Activated CD8-positive, alpha-beta memory T cell treated with anti-CD3 and anti-CD28 coated beads, Interleukin-2, amount 10 ng/mL, durations not matched to agents 7 days and 5 days (primary cell): Measurements from ENCODE around the gene SLFN5. TPM values are rescaled to one million over a fixed set of nuclear protein-coding genes. Genes with fewer than 3 reads are reported as not detected.
A peak's percentile ranks its signal among the peaks of the same experiment; 100 is the strongest.
"Not testable (repeated sequence)": the region's sequence is repeated elsewhere in the genome, so short reads cannot be mapped to it uniquely, and the experiment has no call there.

ENCODE experiments used
- ATAC-seq: fragments of 150-1000 bp; cut with Tn5 transposase; one replicate; pipeline ENCODE4 v1.10.0; 2021; ENCODE audit warnings: moderate library complexity
- CTCF ChIA-PET: fragments of 350-600 bp; sonication (Branson Sonifier 250); formaldehyde crosslinking; loops from one replicate; lab custom pipeline; 2021; ENCODE audit warnings: antibody characterized with exemption; lab: Charles Lee
- DNase-seq: peaks from one replicate; pipeline ENCODE4 v3.0.0-alpha.2; 2020
- H3K27ac Mint-ChIP-seq: one replicate; pipeline ENCODE4 v1.8.0; 2021; ENCODE audit warnings: mild to moderate bottlenecking, mixed read lengths
- H3K27me3 Mint-ChIP-seq: one replicate; pipeline ENCODE4 v1.8.0; 2021; ENCODE audit warnings: mixed read lengths
- H3K36me3 Mint-ChIP-seq: one replicate; pipeline ENCODE4 v1.8.0; 2021; ENCODE audit warnings: mild to moderate bottlenecking, mixed read lengths
- H3K4me1 Mint-ChIP-seq: one replicate; pipeline ENCODE4 v1.8.0; 2021; ENCODE audit warnings: mixed read lengths
- H3K4me3 Mint-ChIP-seq: one replicate; pipeline ENCODE4 v1.8.0; 2021; ENCODE audit warnings: mild to moderate bottlenecking, moderate library complexity, mixed read lengths
- H3K9me3 Mint-ChIP-seq: one replicate; pipeline ENCODE4 v1.8.0; 2022; ENCODE audit warnings: low read depth, mixed read lengths
- total RNA-seq, 2 experiments: library from RNA; stranded (reverse); gene quantifications; one replicate each; pipeline ENCODE4 v1.2.3, GENCODE V29; 2021

SLFN5 gene
- total RNA-seq, 2 experiments from 2014 or later: 158 to 193 TPM

GRCh38 chr17:35283767-35284166 lies 40.9 kb downstream of the SLFN5 start:
- Mint-ChIP-seq H3K27me3 (no peaks in the 10 kb centered on the region), H3K27ac (no peak overlapping the region), H3K4me3 (no peak overlapping the region), H3K36me3 (peaks cover 6% of the 10 kb centered on the region), H3K4me1 (peaks cover 12% of the 10 kb centered on the region), H3K9me3 (peaks cover 4% of the 10 kb centered on the region)
- DNase-seq: no peak
- no peak for ATAC-seq
- CTCF ChIA-PET: no interaction called here

- H3K27ac Mint-ChIP-seq: no peak overlapping the region
- H3K27me3 Mint-ChIP-seq: no peaks in the 10 kb centered on the region
- DNase-seq: no peak
- H3K36me3 Mint-ChIP-seq: peaks cover 16% of the 10 kb centered on the region
- peaks cover 20% of the 10 kb centered on the region for H3K4me1 Mint-ChIP-seq
- CTCF ChIA-PET: interaction anchor here (0.6 to 1.3 kb wide), 3 partner anchors 28 to 479 kb away, joined by 3 to 4 read pairs (median 3); no protein-coding TSS in a partner anchor
- H3K4me3 Mint-ChIP-seq: no peak overlapping the region
- ATAC-seq: no peak
- peaks cover 11% of the 10 kb centered on the region for H3K9me3 Mint-ChIP-seq
These were observed 42.1 kb downstream of the SLFN5 start for GRCh38 chr17:35284955-35285354.

GRCh38 chr17:35286120-35286781 lies 43.4 kb downstream of the SLFN5 start:
- CTCF ChIA-PET: no interaction called here
- DNase-seq (no peak), ATAC-seq (peak; percentile 73)
- H3K4me3 Mint-ChIP-seq: no peak overlapping the region
- peaks cover 11% of the 10 kb centered on the region for H3K9me3 Mint-ChIP-seq
- no peak overlapping the region for H3K27ac Mint-ChIP-seq
- peaks cover 20% of the 10 kb centered on the region for H3K4me1 Mint-ChIP-seq
- H3K27me3 Mint-ChIP-seq: no peaks in the 10 kb centered on the region
- peaks cover 18% of the 10 kb centered on the region for H3K36me3 Mint-ChIP-seq

GRCh38 chr17:35287286-35287811 lies 44.5 kb downstream of the SLFN5 start:
- Mint-ChIP-seq H3K9me3 (peaks cover 11% of the 10 kb centered on the region), H3K4me3 (no peak overlapping the region), H3K27ac (no peak overlapping the region), H3K36me3 (peaks cover 18% of the 10 kb centered on the region), H3K4me1 (peaks cover 20% of the 10 kb centered on the region), H3K27me3 (no peaks in the 10 kb centered on the region)
- CTCF ChIA-PET: no interaction called here
- no peak for DNase-seq
- no peak for ATAC-seq

- peak overlapping the region; percentile 38 for H3K4me3 Mint-ChIP-seq
- no peak for ATAC-seq
- CTCF ChIA-PET: no interaction called here
These were observed 46.4 kb downstream of the SLFN5 start for GRCh38 chr17:35289222-35289621.

GRCh38 chr17:35291802-35292201 lies 48.9 kb downstream of the SLFN5 start:
- CTCF ChIA-PET: no interaction called here
- H3K4me3 Mint-ChIP-seq: no peak overlapping the region
- peaks cover 28% of the 10 kb centered on the region for H3K36me3 Mint-ChIP-seq
- H3K4me1 Mint-ChIP-seq: peaks cover 17% of the 10 kb centered on the region
- H3K27ac Mint-ChIP-seq: no peak overlapping the region
- peaks cover 15% of the 10 kb centered on the region for H3K9me3 Mint-ChIP-seq
- ATAC-seq: no peak
- no peak for DNase-seq
- H3K27me3 Mint-ChIP-seq: peaks cover 3% of the 10 kb centered on the region

More at GRCh38 chr17:35289222-35289621, 46.4 kb downstream of the SLFN5 start:
- Mint-ChIP-seq H3K4me1 (peaks cover 20% of the 10 kb centered on the region), H3K9me3 (peaks cover 11% of the 10 kb centered on the region), H3K36me3 (peaks cover 21% of the 10 kb centered on the region), H3K27ac (peak overlapping the region; percentile 23), H3K27me3 (no peaks in the 10 kb centered on the region)
- DNase-seq: no peak

- H3K4me3 Mint-ChIP-seq: no peak overlapping the region
- no peak for ATAC-seq
- H3K27ac Mint-ChIP-seq: no peak overlapping the region
- H3K4me1 Mint-ChIP-seq: peaks cover 13% of the 10 kb centered on the region
- peaks cover 9% of the 10 kb centered on the region for H3K27me3 Mint-ChIP-seq
- no peak for DNase-seq
- H3K36me3 Mint-ChIP-seq: peaks cover 29% of the 10 kb centered on the region
- CTCF ChIA-PET: no interaction called here
- H3K9me3 Mint-ChIP-seq: peaks cover 13% of the 10 kb centered on the region
These were observed 50.4 kb downstream of the SLFN5 start for GRCh38 chr17:35293151-35293847.

- no peak for ATAC-seq
- CTCF ChIA-PET: no interaction called here
These were observed 51.9 kb downstream of the SLFN5 start for GRCh38 chr17:35294756-35295155.

GRCh38 chr17:35295686-35296085 lies 52.8 kb downstream of the SLFN5 start:
- no peak overlapping the region for H3K27ac Mint-ChIP-seq
- H3K27me3 Mint-ChIP-seq: peaks cover 11% of the 10 kb centered on the region
- no peaks in the 10 kb centered on the region for H3K4me1 Mint-ChIP-seq
- peaks cover 7% of the 10 kb centered on the region for H3K9me3 Mint-ChIP-seq
- DNase-seq: no peak
- CTCF ChIA-PET: no interaction called here
- no peak for ATAC-seq
- no peak overlapping the region for H3K4me3 Mint-ChIP-seq
- H3K36me3 Mint-ChIP-seq: peaks cover 16% of the 10 kb centered on the region

More at GRCh38 chr17:35294756-35295155, 51.9 kb downstream of the SLFN5 start:
- DNase-seq: no peak
- no peak overlapping the region for H3K4me3 Mint-ChIP-seq
- H3K9me3 Mint-ChIP-seq: peaks cover 4% of the 10 kb centered on the region
- H3K27ac Mint-ChIP-seq: no peak overlapping the region
- peaks cover 11% of the 10 kb centered on the region for H3K27me3 Mint-ChIP-seq
- H3K4me1 Mint-ChIP-seq: no peaks in the 10 kb centered on the region
- peaks cover 18% of the 10 kb centered on the region for H3K36me3 Mint-ChIP-seq

- Mint-ChIP-seq H3K4me1 (no peaks in the 10 kb centered on the region), H3K27ac (no peak overlapping the region), H3K36me3 (peaks cover 20% of the 10 kb centered on the region), H3K9me3 (peaks cover 14% of the 10 kb centered on the region), H3K4me3 (no peak overlapping the region), H3K27me3 (peaks cover 11% of the 10 kb centered on the region)
- DNase-seq: no peak
- no peak for ATAC-seq
- CTCF ChIA-PET: interaction anchor here (3.0 kb wide), 1 partner anchor 15 kb away, joined by 12 read pairs; no protein-coding TSS in a partner anchor
These were observed 54.8 kb downstream of the SLFN5 start for GRCh38 chr17:35297666-35298065.

- Mint-ChIP-seq H3K9me3 (peaks cover 19% of the 10 kb centered on the region), H3K4me1 (no peaks in the 10 kb centered on the region), H3K4me3 (no peak overlapping the region), H3K27me3 (peaks cover 11% of the 10 kb centered on the region), H3K36me3 (peaks cover 26% of the 10 kb centered on the region), H3K27ac (no peak overlapping the region)
- no peak for DNase-seq
- CTCF ChIA-PET: interaction anchor here (3.0 kb wide), 1 partner anchor 14 kb away, joined by 12 read pairs; no protein-coding TSS in a partner anchor
- no peak for ATAC-seq
These were observed 55.8 kb downstream of the SLFN5 start for GRCh38 chr17:35298639-35299038.

GRCh38 chr17:35299135-35299534 lies 56.3 kb downstream of the SLFN5 start:
- CTCF ChIA-PET: interaction anchor here (3.0 kb wide), 1 partner anchor 13 kb away, joined by 12 read pairs; no protein-coding TSS in a partner anchor
- peaks cover 11% of the 10 kb centered on the region for H3K27me3 Mint-ChIP-seq
- no peak for ATAC-seq
- peaks cover 19% of the 10 kb centered on the region for H3K9me3 Mint-ChIP-seq
- no peak overlapping the region for H3K27ac Mint-ChIP-seq
- no peak for DNase-seq
- H3K4me1 Mint-ChIP-seq: no peaks in the 10 kb centered on the region
- H3K36me3 Mint-ChIP-seq: peaks cover 29% of the 10 kb centered on the region
- H3K4me3 Mint-ChIP-seq: no peak overlapping the region

GRCh38 chr17:35309345-35309744 lies 66.5 kb downstream of the SLFN5 start:
- H3K36me3 Mint-ChIP-seq, ATAC-seq, H3K4me3 Mint-ChIP-seq, H3K27ac Mint-ChIP-seq, H3K27me3 Mint-ChIP-seq, H3K9me3 Mint-ChIP-seq, DNase-seq, CTCF ChIA-PET: not testable (repeated sequence)
- peaks cover 20% of the 10 kb centered on the region for H3K4me1 Mint-ChIP-seq
